HG02840 (cell line): ENCODE results near the gene NIT1.
A peak's percentile ranks its signal among the peaks of the same experiment; 100 is the strongest.
"Not testable (repeated sequence)": the region's sequence is repeated elsewhere in the genome, so short reads cannot be mapped to it uniquely, and the experiment has no call there.

ENCODE experiments used
- ATAC-seq: cut with Tn5 transposase; IDR thresholded peaks from one replicate; pipeline ENCODE4 v1.9.1; 2021; ENCODE audit warnings: mild to moderate bottlenecking, moderate library complexity, moderate number of reproducible peaks; ENCODE audit not compliant: unreplicated experiment, low FRiP score

NIT1 gene

DNA sequence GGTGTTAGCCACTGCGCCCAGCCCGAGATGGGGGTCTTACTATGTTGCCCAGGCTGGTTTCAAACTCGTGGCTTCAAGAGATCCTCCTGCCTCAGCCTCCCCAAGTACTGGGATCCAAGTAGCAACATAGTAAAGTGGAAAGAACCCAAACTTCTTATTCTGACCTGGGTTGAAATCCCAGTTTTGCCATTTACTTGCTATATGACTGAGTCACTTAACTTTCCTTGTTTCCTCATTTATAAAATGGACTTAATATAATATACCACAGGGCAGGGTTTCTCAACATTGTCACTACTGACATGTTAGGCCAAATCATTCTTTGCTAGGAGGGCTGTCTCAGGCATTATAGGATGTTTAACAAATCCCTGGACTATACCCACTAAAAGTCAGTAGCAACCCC is 6.8 kb upstream of the NIT1 start:
- no peak for ATAC-seq

GRCh38 chr1:161111527-161111926 is 6.4 kb upstream of the NIT1 start:
- ATAC-seq, result no peak

DNA sequence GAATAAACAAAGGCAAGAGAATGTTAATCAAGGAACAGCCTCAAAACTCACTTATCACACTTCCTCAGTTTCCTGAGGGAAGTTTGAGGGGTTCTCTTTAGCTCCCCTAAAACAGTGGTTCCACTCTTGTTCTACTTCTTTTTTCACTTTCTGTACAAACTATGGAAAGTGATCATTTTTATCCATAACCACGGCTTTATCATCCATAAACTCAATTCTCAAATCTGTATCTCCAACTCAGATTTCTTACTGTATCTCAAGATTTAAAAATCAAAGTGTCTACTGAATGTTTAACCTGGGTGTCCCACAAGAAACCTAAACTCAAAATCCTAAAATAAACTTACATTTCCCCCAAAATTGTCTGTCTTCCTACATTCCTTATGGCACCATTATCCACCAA is 4.0 kb upstream of the NIT1 start:
- no peak for ATAC-seq

- no peak for ATAC-seq
These were observed 3.3 kb upstream of the NIT1 start for GRCh38 chr1:161114556-161114955.

DNA sequence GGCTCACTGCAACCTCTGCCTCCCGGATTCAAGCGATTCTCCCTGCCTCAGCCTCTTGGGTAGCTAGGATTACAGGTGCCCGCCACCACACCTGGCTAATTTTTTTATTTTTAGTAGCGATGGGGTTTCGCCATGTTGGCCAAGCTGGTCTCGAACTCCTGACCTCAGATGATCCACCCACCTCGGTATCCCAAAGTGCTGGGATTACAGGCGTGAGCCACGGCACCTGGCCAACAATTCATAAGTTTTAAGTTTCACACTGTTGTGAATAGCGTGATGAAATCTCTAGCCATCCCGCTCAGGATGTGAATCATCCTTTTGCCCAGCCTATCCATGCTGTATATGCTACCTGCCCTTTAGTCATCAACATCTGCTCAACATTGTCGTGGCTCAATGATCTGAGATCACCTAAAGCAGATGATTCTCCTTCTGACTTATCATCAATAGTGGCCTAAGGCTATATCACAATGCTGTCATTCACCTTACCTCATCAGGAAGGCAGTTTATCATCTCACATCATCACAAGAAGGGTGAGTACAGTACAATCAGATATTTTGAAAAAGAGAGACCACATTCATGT is 2.7 kb upstream of the NIT1 start:
- ATAC-seq, result no peak

DNA sequence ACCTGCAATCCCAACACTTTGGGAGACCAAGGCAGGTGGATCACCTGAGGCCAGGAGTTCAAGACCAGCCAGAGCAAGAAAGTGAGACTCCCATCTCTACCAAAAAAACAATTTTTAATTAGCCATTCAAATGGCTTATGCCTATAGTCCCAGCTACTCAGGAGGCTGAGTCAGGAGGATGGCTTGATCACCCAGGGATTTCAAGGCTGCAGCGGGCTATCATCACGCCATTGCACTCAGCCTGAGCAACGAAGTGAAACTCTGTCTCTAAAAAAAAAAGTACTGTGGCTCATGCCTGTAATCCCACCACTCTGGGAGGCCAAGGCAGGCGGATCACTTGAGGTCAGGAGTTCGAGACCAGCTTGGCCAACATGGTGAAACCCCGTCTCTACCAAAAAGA is 1.9 kb upstream of the NIT1 start:
- not testable (repeated sequence) for ATAC-seq

- no peak for ATAC-seq
These were observed 1.4 kb downstream of the NIT1 start for GRCh38 chr1:161119092-161119903.

DNA sequence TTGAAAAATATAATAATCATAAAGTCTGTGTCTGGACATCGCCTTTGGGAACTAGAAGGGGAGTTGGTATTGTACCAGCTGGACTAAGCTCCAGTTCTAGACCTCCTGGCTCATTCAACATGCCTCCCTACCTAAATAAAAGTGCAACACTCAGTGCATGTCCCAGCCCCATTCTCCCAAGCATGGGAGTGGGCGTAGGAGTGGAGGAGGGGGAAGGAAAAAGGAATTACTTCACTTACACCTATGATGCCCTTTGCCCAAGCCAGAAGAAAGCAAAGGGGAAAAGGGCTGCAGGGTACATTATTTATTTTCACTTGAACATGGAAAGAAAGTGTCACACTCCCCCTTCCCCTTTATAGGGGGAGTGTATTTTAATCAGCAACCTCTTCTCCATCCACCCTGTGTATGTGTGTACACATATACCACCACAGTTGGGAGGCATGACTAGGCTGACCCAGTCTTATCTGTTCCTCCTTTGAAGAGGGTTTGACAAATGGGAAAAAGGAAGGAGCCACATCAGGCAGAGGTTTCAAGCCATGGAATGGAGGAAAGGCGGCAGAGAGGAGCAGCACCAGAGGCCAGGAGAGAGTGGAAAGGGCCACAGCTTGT is 3.2 kb downstream of the NIT1 start:
- ATAC-seq, result no peak

- ATAC-seq, result no peak
These were observed 3.9 kb downstream of the NIT1 start for GRCh38 chr1:161121834-161122233.

- ATAC-seq, result no peak
These were observed 5.1 kb downstream of the NIT1 start for GRCh38 chr1:161122967-161123366.

DNA sequence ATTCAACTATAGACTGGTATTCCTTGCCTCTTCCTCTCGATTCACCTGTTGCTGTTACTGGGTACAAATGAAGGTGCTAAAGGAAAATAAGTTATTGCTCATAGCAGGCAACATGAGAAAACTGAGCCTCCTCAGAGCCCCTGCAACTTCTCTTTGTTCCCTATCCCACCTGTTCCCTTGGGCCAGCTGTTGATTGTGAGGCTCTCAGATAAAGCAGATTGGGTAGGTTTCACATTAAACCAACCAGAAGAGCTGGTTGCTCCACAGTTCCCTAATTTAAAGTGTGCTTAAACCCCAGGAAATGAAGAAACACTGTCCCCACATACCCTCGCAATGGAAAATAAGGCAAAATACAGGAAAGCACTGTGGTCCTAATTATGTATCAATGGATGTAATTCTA is 9.7 kb downstream of the NIT1 start:
- ATAC-seq, result no peak

DNA sequence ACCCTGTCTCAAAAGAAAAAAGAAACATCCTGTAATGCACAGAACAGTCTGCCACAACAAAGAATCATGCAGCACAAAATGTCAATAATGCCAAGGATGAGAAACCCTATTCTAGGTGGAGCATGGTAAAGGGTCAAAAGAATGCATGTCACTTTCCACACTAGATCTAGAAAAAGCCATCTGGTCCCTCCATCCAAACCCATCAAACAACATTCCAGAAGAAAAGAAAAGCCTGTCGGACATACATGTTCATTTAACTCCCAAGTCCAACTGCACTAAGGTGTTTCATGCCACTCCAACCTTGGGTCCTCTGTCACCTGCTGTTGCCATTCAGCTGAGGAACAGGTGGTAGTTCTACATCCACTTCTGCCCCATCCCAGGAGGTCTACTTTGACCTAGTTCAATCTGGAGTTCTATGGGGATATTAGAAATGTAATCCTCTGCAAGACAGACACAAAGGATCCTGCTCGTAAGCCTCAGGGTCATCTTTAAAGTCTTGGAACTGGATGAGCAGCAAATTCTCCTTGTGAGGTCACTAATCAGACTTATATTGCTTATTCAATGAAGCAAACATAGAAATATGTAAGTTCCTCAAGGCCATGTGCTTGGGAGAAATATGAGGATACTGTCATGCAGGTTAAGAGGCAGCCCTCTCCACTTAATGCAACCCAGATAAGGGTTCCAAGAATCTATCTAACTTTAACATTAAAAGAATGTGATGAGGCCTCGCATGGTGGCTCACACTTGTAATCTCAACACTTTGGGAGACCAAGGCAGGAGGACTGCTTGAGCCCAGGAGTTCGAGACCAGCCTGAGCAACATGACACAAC is 10.9 kb downstream of the NIT1 start:
- no peak for ATAC-seq

DNA sequence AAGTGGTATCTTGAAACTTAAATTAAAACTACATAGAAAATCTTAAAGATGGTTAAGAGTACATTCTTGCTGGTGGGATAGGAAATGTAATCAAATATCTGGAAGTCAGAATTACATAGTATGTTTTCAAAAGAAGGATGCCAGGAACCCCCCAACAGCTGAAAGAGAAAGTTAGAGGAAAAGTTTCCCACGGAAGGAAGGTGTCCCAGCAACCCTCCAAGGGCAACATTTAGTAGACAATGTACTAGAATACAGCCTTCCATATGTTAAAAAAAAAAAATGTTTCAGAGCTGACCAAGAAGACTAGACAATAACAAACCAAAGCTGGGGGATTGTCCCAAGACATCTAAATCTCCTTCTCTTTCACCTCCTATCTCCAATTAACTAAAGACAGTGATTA is 12.4 kb downstream of the NIT1 start:
- no peak for ATAC-seq

DNA sequence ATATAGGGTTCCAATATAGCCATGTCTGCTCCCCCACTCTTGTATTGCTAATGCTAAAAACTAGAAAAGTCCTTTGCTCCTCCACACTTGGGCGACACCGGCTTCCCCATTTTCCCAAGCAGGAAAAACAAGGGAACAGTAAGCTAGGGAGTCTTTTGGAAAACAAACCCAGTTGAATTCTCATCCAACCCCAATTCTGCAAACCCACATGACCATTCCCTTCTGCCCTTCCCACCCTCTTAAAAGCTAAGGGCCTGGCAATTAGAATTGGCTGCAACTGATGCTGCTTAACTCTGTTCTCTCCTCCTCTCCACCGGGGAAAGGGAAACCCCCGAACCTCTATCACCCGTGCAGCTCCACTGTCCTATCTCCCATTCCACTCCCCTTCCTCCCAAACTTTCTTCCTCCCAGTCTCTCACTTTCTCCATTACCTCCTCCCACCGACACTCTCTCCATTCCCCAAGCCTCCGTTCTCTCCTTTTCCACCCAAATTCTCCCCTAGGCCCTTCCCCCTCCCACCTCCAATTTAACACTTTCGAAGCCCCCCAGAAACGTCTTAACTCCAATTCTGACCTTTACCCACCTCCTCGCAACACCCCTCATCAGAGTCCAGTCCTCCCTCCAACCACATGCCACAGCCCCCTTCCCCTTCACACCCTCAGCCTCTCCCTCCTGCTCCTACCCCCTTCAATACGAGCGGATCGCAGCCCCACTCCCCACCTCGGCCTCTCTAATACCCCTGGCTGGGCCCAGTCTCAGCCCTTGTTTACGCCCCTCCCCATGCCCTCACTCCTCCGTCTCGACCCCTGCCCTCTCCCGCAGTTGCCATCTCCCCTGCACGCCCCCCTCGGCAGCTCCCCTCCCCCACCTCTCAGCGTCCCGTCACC is 13.9 kb downstream of the NIT1 start:
- ATAC-seq, result no peak

- peak; percentile 96 for ATAC-seq
These were observed 14.7 kb downstream of the NIT1 start, which contains the start of gene DEDD for GRCh38 chr1:161132410-161133219. Gene DEDD, minus strand, starts transcription at chr1:161132667. Its CDS starts 8,205 bp downstream, at chr1:161124462.

DNA sequence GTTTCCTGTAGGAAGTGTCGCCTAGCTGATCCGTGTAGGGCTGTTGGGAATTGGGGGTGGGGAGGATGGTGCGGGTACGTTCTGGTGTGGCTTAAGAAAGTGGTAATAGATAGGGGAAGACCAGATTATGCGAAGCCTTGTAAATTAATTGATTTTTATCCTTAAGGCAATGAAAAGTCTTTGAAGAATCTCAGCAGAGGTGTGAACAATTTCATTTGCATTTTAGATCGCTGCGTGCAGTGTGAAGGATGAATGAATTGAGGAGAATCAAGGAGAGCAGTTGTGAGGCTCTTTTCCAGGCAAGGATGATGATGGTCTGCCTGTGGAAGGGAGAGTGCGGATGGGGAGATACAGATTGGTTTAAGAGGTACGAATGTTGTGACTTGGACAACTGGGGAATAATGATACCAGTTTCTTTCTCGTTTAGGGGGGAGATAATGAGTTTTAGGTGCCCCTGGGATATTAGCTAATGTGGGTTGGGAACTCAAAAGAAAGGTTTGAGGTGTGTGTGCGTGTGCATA is 15.4 kb downstream of the NIT1 start:
- ATAC-seq, result no peak

- ATAC-seq, result no peak
These were observed 20.0 kb downstream of the NIT1 start for GRCh38 chr1:161137881-161138280.

DNA sequence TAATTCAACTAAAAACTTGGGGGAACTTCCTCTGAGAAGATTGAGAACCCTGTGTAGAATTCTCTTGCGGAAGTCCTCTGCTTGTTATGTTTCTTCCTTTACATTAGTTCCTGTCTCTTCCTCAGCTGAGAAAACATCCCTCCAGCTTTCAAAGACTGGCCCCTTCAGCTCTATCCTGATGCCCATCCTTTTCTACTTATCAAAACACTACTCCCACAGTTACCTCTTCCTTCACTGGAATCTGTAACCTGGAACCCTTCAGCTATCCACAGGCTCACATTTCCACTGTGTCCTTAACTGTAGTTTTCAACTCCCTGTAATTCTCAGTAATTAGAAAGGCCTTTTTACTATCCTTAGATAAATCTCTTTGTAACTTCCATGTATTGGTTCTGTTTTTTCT is 20.5 kb downstream of the NIT1 start:
- no peak for ATAC-seq

GRCh38 chr1:161139766-161140165 is 21.9 kb downstream of the NIT1 start:
- ATAC-seq, result no peak
